ENCODE measurements around the gene RTF2.

DNA sequence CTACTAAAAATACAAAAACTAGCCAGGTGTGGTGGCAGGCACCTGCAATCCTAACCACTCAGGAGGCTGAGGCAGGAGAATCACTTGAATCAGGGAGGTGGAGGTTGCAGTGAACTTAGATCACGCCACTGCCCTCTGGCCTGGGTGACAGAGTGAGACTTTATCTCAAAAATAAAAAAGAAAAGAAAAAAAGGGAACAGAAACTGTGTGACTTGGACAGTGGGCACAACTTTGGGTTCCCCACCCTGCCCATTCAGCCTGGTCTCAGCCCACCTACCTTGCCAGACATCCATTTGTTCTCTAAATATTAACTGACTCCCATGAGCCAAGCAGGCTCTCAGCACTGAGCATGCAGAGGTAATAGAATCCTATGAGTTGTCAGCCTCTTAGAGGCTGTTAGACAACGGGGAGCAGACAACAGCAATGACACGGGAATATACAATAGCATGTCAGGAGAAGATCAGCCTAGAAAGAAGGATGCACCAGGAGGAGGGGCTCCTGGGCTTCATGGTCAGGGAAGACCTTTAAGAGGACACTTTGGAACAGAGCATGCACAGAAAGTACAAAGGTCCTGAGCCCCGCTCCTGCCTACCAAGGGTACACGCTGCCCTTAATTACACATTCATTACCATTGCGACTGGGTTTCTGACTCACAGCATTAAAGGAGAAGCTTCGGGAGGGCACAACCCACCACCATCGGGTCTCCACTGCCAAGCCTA is 84.6 kb downstream of the RTF2 start:
- TF ChIP-seq POLR2AphosphoS5 (IDR thresholded peaks at IDR 0.05; ENCODE audit: low read depth) (no peak), EZH2phosphoT487 (IDR thresholded peaks at IDR 0.05; ENCODE audit: unreplicated experiment) (no peak), STAT1 (IDR thresholded peaks at IDR 0.05; ENCODE audit: unreplicated experiment) (no peak), JUNB (IDR thresholded peaks at IDR 0.05; ENCODE audit: unreplicated experiment) (no peak), EZH2 (IDR thresholded peaks at IDR 0.05; ENCODE audit: low read depth, unreplicated experiment) (no peak), ZNF331 (CRISPR knock-in tag; IDR thresholded peaks at IDR 0.05; ENCODE audit: low read depth) (no peak), ZNF114 (CRISPR knock-in tag; IDR thresholded peaks at IDR 0.05) (no peak)
- TF ChIP-seq, protein P1, sequence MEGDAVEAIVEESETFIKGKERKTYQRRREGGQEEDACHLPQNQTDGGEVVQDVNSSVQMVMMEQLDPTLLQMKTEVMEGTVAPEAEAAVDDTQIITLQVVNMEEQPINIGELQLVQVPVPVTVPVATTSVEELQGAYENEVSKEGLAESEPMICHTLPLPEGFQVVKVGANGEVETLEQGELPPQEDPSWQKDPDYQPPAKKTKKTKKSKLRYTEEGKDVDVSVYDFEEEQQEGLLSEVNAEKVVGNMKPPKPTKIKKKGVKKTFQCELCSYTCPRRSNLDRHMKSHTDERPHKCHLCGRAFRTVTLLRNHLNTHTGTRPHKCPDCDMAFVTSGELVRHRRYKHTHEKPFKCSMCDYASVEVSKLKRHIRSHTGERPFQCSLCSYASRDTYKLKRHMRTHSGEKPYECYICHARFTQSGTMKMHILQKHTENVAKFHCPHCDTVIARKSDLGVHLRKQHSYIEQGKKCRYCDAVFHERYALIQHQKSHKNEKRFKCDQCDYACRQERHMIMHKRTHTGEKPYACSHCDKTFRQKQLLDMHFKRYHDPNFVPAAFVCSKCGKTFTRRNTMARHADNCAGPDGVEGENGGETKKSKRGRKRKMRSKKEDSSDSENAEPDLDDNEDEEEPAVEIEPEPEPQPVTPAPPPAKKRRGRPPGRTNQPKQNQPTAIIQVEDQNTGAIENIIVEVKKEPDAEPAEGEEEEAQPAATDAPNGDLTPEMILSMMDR (conservative IDR thresholded peaks at IDR 0.05; ENCODE audit: low read depth in 2 of 2) = no peak
- TF ChIP-seq, protein P2, sequence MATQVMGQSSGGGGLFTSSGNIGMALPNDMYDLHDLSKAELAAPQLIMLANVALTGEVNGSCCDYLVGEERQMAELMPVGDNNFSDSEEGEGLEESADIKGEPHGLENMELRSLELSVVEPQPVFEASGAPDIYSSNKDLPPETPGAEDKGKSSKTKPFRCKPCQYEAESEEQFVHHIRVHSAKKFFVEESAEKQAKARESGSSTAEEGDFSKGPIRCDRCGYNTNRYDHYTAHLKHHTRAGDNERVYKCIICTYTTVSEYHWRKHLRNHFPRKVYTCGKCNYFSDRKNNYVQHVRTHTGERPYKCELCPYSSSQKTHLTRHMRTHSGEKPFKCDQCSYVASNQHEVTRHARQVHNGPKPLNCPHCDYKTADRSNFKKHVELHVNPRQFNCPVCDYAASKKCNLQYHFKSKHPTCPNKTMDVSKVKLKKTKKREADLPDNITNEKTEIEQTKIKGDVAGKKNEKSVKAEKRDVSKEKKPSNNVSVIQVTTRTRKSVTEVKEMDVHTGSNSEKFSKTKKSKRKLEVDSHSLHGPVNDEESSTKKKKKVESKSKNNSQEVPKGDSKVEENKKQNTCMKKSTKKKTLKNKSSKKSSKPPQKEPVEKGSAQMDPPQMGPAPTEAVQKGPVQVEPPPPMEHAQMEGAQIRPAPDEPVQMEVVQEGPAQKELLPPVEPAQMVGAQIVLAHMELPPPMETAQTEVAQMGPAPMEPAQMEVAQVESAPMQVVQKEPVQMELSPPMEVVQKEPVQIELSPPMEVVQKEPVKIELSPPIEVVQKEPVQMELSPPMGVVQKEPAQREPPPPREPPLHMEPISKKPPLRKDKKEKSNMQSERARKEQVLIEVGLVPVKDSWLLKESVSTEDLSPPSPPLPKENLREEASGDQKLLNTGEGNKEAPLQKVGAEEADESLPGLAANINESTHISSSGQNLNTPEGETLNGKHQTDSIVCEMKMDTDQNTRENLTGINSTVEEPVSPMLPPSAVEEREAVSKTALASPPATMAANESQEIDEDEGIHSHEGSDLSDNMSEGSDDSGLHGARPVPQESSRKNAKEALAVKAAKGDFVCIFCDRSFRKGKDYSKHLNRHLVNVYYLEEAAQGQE (IDR thresholded peaks at IDR 0.05; ENCODE audit: unreplicated experiment) = no peak
